ENCODE measurements around the gene CS.

GRCh38 chr12:56341616-56342015, 41.5 kb upstream of the CS start:
- TF ChIP-seq CTCF (IDR thresholded peaks at IDR 0.05; ENCODE audit: poor library complexity, severe bottlenecking) (no peak), EZH2 (IDR thresholded peaks at IDR 0.05; ENCODE audit: borderline replicate concordance, insufficient read depth, low read length, poor library complexity, severe bottlenecking) (no peak), REST (IDR thresholded peaks at IDR 0.05; ENCODE audit: borderline replicate concordance) (no peak), EP300 (conservative IDR thresholded peaks at IDR 0.05; ENCODE audit: poor library complexity, severe bottlenecking) (no peak), MXI1 (conservative IDR thresholded peaks at IDR 0.05; ENCODE audit: poor library complexity, severe bottlenecking) (no peak)
